Hindlimb muscle (tissue), 1 donor: Measurements from ENCODE around the gene BMF. TPM values are rescaled to one million over a fixed set of nuclear protein-coding genes. Genes with fewer than 3 reads are reported as not detected.

Experiments
- DNase-seq: peaks from one replicate; pipeline ENCODE4 v3.0.0-alpha.2; 2013
- polyA plus RNA-seq: library from polyadenylated mRNA; unstranded; fragments of 120-200 nt; gene quantifications from one replicate; pipeline ENCODE4 v1.2.1, GENCODE V29; 2013; ENCODE audit not compliant: insufficient read length

The BMF gene
- polyA plus RNA-seq, 1 donor = 12.5 TPM

DNA sequence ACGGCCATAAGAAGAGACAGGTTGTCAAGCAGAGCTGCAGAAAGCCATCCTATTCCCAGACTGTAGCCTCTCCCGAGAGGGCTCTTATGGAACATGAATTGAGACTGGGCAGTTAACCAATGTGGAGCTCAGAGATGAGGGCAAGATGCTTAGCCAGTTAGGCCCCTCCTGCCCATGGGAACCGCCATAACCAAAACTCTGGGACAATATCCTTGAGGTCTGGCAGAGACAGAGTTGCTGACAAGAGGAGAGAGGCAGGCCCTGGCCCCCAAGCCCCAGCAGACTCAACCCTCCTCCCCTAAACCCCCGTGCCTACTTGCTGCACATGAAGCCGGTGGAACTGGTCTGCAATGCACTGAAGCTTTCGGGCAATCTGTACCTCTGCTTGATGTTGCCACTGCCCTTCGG, 4.8 kb downstream of the BMF start:
- no peak for DNase-seq

DNA sequence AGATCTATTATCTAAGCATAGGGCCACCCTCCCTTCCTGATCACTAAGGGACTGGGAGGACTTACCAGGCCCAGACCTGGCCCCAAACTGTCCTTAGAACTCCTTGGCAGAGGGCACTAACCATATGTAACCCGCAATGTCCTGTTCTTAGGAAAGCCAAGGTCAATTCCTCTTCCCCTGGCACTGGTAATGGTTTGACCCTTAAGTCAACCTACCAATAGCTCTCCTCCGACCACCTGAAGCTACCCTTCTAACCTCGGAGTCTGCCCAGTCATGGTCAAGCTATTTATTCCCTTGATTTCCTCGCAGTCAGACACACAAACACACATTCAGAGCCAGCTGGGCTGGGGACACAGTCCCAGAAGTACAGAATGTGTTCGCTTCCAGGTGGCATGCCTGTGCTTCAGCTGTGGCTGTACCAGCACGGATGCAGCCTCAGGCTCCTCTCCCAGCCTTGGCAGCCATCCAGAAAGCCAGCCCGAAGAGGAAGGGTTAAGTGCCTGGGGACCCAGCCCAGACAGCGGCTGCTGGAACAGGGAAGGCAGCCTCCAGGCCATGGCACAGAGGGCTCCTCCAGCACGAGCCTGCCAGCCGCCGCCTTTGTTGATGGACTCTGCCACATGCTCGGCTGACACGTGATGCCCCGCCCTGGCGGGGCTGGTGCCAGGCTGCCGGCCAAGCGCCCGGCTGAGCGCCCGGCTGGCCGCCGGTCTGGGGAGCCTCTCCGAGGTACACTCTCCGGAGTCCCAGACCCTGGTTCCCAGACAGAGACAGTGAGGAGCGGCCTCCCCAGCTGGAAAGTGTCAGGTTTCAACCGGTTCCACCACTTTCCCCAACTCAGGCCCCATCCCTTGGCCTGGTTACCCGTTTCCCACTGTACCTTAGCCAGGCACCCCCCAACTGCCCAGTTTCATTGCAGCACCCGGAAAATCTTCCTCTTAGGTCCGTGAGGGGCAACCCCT, 5.5 kb downstream of the BMF start:
- peak; percentile 87 for DNase-seq

DNA sequence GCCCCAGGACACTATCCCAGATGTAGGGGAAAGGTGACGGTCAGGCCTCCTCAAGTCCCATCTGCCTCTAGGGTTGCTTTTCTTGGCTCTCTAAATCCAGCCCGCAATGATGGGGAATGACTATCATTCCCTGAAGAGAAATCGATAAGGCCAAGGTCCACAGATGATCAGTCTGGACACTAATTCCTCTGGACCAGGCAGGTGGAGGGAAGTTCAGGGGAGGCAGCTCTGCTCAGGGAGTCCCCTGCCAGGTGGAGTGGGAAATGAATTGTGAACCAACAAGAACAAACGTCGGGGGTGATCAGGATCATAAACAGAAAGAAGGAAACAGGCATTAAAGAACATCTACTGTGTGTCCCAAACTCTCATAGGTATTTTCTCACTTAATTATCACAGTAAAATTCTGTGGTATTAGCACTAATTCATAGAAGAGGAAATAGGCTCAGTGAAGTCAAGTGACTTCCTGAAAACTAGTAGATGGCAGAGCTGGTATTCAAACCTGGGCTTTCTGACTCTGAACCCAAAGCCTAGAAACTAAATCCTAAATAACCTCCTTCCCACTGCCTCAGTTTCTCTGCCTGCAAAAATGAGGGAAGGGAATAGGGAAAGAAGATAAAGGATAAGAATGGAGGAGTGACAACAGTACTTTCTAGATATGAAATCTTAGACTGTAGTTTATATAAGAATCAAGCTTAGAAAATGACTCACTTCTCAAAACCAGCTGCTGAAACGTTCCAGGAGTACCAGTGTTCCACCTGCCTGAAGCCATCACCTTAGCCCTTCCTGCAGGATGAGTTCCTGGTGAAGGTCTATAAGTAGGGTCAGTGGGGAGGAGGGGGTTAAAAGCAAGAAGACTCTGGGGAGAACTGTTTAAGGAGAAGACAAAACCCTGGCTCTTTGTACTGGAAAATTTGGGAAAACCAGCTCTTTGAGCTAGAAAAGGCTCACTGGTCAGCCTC, 7.5 kb downstream of the BMF start:
- no peak for DNase-seq

DNA sequence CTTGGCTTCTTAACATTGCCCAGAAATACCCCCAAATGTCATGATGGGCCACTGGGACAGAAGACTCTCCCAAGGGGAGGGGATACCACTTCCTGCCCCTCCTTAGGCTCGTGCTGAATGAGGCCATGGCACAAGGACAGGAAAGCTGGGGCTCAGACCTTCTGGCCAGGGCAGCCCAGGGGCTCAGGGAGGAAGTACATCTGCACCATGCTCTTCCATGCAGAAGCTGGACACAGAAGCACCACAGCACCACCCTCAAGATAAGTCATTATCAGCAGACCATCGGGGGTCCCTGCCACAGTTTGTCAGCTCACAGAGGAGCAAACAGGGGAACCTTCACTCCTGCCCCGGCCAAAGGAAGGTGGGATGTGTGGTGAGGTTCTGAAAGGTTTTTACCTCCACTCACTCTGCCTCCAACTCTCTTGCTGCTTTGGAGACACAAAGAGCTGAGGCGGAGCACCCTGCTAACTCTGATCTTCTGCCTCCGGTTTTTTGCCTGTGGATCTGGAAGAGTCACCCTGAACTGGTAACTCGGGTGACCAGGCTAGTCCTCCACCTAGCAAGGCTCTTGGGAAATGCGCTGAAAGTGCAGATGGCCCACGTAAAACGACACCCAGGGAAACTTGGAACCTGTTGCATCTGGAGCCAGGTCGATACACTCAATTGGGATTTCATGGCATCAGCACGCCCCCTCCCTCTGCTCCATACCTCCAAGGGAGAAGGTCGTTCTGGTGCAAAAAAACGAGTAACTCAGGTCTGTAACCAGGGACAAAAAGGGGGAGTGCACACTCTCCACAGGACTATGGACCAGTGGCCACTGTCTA, 8.3 kb downstream of the BMF start:
- DNase-seq = no peak

DNA sequence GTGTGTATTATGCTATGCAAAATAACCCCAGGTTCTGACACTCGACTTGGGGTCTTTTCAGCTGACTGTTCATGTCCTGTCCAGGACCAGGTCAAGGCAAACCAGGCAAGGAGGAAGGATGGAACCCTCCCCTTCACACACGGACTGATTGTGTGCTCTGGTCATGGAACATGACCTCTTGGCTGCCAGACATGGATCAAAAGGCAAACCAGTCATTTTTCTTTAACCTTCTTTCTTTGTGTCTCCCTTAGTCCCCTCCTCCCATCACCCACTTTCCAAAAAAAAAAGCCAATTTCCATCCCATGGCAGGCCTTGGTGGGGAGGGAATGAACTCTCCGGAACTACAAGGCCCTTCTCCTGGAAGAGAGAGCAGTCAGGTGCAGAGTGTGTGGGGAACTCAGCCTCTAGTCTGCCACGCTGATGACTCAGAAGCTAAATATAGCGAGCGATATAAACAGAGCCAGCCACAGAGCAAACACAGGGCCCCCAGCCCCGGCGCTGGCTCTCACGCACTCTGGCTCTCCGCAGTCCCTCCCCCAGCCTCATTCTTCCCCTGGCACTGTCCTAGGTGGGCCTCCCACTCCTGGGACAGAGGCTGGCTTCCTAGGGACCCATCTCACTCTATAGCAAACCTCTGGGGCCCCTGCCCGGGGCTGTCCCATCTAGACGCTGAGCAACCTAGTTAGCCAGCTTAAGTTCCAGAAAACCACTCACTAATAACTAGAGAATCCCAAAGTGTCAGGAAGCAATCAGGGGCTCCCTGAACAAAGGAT, 10.0 kb downstream of the BMF start:
- peak; percentile 87 for DNase-seq

DNA sequence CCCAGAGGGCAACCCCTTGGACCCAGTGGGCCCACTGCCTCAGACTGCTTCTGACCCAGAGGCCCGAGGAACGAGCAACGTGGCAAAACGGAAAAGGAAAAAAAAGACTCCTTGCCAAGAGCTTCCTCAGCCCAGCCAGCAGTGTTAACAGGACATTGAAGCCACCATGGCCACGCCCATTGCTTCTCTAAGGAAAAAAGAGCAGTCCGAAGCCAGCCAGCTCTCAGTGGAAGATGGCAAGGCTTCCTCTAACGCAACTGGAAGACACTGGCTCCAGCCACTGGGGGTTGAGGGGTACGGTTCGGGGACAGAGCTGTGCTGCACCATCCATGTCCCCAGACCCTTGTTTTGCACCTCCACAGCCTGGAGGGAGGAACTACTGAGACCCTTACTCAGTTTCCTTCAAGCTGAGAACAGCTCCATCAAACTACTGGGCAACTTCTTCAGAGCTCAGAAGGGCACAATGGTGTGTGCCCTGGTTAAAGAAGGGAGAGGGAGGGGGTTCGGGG, 10.7 kb downstream of the BMF start:
- no peak for DNase-seq

DNA sequence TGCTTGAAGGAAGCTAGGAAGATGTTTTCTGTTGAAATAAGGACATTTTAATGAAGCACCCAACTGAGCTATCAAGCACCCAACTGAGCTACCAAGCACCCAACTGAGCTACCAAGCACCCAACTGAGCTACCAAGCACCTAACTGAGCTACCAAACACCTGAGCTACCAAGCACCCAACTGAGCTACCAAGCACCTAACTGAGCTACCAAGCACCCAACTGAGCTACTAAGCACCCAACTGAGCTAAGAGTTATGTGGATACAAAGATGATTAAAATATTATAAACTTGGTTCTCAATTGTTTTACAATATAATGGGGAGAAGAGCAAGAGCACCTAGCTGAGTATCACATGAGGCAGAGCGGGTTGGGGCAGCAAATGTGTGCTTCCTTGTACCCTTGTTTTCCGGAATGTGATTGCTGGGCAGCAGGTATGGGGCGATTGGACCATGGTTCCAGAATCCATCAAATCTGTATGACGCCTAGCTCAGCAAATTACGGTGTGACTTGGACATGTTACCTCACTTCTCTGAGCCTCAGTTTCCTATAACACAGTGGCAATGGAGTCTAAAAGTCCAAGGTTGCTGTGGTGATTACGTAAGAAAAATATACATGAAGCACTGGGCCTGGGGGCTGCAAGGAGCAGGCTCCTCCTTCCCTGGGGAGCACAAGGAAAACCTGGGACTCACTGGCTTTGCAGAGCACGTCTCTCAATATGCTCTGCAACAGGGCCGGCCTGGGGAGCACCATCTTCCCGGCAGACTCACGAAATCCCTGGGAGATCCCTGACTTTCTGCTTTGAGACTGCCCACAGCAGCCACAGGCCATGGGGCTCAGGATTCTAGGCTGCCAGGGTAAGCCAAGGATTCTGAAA, 11.3 kb downstream of the BMF start:
- DNase-seq = no peak

DNA sequence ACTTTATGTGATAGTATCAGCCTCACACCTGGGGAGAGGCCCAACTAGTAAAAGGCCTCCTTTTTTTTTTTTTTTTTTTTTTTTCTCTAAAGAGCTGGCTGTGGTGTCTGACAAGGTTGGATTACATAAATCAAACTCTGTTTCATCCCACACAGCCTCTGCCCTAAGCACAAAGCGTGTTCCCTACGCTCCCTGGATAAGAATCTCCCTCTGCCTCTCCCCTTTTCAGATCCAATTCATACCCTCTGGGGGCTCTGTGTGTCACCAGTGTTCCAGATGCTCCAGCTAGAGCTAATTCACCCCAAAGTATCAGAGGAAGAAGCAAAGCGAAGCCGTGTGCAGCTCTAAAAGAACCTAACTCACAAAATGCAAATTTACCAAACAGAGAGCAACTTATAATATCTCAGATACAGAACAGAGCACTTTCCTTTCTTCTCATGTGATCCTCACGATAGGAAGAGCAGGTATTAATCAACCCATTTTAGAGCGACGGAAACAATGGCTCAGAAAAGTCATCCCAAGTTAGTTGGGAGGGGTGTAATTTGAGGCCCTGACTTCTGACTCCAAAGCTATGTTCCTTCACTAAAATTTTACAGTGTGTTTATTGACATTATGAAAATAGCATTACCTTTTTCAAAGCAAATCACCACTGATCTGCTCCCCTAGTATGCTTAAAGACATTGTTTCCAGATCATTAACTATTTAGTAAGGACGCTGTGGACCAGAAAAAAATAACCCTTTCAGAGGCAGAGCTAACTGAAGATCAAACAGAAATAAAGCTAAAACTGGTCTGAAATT, 12.4 kb downstream of the BMF start:
- no peak for DNase-seq

DNA sequence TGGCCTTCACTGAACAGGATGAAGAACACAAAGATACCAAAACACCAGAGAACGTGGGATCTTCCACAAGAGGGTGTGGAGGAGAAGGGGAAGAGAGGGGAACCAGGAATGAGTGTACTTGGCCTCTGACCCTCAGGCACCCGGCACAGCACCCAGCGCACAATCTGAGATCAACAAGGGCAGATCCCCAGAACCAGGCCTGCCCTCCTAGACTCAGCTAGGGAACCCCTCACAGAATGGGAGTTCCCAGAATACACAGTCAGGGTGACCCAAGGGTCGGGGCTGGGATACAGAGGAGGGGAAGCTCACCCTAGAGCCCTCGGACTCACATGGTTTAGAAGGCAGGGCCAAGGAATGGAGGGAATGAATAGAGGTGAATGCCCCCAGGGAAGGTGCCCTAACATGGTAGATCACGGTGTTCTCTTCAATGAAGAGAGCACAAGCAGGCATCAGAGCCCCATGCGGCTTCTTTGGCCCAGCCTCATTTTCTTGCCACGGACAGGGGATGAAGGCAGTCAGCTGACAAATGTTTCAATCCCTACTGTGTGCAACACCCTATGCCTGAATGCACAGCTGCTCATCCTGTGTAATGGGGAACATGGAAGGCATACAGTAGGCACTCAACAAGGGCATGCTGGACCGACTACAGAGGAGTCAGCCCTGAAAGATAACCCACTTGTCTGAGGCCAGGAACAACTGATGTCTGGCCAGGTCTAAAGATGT, 13.1 kb downstream of the BMF start:
- no peak for DNase-seq

DNA sequence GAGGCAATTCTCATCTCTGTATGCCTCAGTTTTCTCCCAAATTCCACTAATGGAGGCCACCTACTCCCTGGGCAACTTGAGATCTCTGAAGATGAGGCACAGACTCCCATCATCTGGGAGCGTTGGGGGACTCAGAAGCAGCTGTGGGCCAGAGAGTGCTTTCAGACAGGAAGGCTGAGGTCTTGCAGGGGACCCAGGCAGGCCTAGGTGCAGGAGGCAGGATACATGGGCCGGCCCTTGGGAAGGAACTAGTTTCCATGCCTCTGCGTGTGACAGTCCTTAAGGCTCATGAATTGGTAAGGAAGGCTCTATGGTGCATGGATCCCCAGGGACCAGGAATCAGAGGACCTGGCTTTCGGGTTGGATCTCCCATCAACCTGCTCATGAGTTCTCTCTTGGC, 14.5 kb downstream of the BMF start:
- no peak for DNase-seq

DNA sequence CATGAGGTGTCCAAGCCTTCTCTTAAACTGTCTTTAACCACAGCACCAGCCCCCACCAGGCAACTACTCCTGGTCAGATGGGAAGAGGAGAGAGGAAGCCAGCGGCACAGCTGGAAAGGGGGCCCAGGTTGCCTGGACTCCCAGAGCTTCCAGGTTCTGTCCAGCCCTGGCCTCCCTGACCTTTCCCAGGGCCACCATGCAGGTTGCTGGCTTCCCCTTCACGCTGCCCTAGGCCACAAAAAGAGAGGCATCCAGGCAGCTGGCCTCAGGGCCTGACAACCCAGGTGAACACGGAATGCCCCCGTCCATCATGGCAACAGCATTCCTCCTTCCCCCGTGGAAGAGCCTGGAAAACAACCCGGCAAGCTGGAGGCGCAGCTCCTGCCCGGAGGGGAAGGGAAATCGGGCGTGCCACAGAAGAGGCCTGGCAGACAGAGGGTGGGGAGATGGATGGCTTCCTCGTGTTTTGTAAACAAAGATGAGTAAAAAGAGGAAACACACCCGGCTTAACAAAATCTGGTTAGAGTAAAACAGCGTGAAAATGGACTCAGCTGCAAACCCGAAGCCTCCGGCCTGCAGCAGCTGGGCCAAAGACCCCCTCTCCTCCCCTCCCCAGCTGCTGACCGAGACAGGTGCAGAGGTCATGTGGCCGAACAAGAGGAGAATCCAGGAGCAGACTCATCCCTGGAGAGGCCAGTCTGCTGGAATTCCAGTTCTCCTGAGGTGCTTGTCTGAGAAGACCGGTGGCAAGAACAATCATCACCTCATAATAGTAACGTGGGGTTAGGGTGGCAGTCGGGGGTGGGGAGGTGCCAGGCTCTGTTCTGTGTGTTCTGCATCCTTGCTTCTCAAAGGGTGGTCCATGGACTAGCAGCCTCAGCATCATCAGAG, 15.5 kb downstream of the BMF start:
- DNase-seq = no peak

DNA sequence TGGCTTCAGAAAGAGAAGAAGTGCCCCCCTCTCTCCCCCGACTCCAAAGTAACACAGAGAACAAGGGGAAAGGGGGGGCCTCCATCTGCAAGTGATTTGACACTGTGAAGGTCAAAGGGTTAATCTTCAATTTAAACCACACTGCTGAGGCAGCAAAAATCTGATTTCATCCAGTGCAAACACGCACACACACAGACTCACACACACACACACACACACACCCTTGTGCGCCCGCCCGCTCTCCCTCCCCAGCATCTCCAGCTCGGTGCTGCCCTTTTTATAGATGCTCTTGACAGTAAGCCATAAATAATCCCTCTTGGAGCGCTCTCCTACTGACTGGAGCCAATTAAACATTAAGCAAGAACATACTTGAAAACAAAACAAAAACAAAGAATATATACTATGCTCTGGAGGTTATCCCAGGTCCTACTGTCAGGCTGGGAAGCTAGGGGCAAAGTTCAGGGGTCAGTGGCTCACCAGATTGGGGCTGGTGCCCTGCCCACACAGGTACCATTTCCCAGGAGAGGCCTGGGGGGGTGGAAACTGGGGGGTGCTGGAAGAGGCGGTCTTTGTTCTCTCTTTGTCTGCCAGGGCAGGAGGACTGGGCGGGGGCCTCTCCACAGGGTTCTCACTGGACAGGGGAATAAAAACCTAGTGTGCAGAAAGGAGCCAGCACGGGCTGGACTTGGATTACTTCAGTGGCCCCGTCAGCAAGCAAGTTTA, 16.3 kb downstream of the BMF start:
- DNase-seq = peak; percentile 90

DNA sequence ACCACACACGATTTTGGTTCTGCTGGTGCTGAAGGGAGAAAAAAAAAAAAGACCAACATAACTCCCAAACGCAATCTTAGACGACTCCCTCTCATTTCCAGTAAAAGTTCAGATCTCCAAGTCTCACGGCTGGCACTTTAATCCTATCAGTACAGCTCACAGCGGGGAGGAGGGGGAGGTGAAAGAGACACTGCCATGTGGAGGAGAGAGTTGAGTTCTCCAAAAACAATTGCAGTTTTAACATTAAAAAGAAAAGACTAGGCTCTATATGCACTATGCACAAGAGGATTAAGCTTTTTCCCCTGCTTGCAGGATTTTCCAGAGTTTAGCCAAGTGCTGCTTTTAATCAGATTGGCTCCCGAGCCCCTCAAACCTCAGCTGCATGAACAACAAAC, 16.8 kb downstream of the BMF start:
- no peak for DNase-seq

DNA sequence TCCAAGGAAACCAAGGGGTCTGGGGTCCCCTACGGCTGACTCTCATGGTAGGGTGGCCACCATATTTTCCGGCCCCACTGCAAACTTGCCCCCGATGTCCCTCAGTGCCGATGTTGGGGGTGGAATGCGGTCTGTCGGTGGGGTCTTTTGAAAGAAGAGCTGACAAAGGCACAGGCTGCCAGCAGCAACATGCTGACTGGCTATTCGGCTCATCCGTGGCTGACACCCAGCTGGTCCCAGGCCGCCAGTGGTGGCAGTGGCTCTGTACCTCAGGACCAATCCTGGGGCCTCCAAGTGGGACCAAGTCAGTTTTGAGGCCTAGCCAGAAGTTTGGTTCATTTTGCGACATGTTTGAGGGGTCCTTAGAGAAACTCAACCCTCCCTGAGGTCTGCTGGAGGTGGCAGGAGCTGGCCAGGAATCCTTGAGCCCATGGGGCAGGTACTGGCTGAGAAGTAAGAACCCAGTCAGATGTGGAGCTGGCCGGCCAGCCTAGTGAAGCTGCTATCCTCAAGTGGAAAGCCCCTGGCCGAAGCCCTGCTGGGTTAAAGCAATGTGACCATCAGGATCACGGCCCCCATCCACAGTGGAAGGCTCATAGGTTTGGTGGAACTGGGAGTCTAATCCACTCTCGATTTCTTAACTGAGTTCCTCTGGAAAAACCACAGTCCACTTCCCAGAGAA, 17.8 kb downstream of the BMF start:
- no peak for DNase-seq

DNA sequence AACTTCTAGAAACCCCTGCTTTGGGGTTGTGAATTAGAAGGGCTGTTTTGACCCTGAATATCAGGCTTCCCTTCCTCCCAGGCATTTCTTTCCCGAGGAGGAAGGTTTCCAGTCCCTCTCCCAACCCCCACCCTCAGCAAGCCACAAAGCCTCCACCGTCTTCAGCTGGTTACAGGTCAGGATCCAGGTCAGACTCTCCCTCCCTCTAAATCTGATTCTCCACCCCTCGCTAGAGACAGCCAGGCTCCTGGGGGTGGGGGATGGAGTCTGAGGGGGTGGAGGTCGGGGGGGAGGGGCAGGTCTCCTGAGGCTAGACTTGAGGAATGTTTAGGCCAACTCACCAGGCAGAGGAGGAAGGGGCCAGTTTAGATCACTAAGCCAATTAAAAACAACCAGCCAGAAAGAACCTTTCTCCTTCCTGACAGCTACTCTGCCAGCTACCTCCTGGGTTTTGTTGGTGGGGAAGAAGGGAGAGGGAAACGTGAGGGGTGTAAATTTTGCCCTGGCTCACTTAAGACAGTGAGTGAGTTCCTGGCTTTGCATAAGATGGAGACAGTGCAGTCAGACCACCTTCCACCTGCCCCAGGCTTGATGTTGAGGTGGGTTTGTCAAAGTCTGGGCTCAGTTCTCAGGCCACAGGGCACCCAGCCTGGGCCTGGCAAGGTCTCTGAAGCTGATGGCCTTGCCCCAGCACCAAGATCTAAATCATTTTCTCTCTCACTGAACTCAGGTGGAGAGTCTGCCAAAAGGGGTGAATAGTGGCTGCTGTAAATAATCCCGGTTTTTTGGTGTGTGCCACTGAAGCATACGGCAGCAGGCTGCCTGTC, 19.5 kb downstream of the BMF start:
- no peak for DNase-seq
